Measurements from ENCODE around the gene RRN3. TPM values are rescaled to one million over a fixed set of nuclear protein-coding genes. Genes with fewer than 3 reads are reported as not detected.
"Not testable (repeated sequence)": the region's sequence is repeated elsewhere in the genome, so short reads cannot be mapped to it uniquely, and the experiment has no call there.

Gene RRN3
- total RNA-seq, 2 experiments from 2014 or later: 16.6 to 24.7 TPM

DNA sequence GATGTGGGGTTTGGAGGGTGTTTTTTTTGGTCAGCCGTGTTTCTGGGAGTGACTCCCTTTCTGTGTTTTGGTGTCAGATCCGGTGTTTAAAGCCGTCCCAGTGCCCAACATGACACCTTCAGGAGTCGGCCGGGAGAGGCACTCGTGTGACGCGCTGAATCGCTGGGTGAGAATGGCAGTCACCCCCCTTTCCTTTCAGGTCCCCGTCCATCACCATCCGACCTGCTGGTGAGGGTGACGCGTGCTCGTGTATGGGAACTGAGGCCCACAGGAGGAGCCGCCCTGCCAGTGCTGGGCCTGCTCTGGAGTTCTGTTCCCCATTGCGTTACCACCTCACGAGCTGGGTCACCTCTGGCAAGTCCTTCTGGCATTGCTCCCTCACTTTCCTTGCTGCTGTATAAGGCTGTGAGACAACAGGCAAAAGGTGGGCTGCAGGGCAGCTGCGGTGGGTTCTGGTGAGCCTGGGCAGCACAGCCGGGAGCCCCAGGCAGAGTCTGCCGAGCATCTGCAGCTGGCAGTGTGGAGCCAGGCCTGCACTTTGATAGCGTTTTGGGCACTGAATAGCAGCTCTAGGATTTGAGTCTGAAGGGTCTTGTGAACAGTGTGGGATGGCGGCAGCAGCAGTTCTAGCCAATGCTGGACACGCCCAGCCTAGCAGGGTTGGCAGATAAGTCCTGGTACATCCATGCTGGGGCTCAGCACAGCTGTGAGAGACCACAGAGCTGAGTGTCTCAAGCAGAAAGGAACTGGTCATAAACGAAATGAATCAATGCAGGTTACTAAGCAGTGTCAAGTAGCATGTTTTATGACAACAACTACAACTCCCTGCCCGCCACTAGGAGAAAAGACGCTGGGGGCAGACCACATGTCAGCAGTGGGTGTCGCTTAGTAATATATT, 65.0 kb downstream of the RRN3 start:
- DNase-seq (ENCODE audit: low spot score); H3K79me2 ChIP-seq (ENCODE audit: insufficient read depth, low read depth, low read length); intact Hi-C loops (cut with micrococcal nuclease; ENCODE audit: unreplicated experiment); H3K9me2 ChIP-seq (ENCODE audit: insufficient read depth, low read length); POLR2A ChIA-PET; H3K4me3 ChIP-seq (ENCODE audit: low read depth, low read length, poor library complexity, severe bottlenecking); H3K9me3 ChIP-seq (ENCODE audit: low read length); H3K4me1 ChIP-seq (ENCODE audit: insufficient read depth, low read length, poor library complexity, severe bottlenecking); H3K4me2 ChIP-seq (ENCODE audit: low read length); BruUV-seq (replicated peaks); H2AFZ ChIP-seq (ENCODE audit: low read length); H4K20me1 ChIP-seq (ENCODE audit: insufficient read depth, low read length); H3K27ac ChIP-seq (ENCODE audit: low read depth, low read length, poor library complexity, severe bottlenecking); CTCF ChIA-PET (ENCODE audit: unreplicated experiment): not testable (repeated sequence)
- peaks cover 53% of the 10 kb centered on the region for H3K36me3 ChIP-seq (ENCODE audit: insufficient read depth, low read length)

DNA sequence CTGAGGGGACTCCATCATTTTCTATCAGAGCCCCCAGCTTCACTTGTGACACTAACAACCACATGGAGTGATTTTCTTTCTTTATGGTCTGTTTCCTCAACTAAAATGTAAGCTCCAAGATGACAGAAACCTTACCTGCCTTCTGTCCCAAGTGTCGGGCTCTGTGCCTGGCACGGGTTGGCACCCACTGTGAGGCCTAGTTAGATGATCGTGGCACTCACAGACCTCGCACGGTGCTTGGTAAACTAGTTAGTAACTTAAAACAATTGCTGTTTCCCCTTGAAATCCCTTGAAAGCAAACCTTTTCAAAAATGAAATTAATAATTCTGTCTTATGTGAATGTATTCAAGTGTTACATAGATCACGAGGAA, 65.7 kb downstream of the RRN3 start:
- H2AFZ ChIP-seq (ENCODE audit: low read length); intact Hi-C loops (cut with micrococcal nuclease; ENCODE audit: unreplicated experiment); H3K9me3 ChIP-seq (ENCODE audit: low read length); CTCF ChIA-PET (ENCODE audit: unreplicated experiment); H3K27ac ChIP-seq (ENCODE audit: low read depth, low read length, poor library complexity, severe bottlenecking); DNase-seq (ENCODE audit: low spot score); H3K4me3 ChIP-seq (ENCODE audit: low read depth, low read length, poor library complexity, severe bottlenecking); H3K4me2 ChIP-seq (ENCODE audit: low read length); H3K4me1 ChIP-seq (ENCODE audit: insufficient read depth, low read length, poor library complexity, severe bottlenecking); H3K79me2 ChIP-seq (ENCODE audit: insufficient read depth, low read depth, low read length); H4K20me1 ChIP-seq (ENCODE audit: insufficient read depth, low read length); POLR2A ChIA-PET; H3K9me2 ChIP-seq (ENCODE audit: insufficient read depth, low read length): not testable (repeated sequence)
- peaks cover 53% of the 10 kb centered on the region for H3K36me3 ChIP-seq (ENCODE audit: insufficient read depth, low read length)
- BruUV-seq (replicated peaks): TSS peak; percentile 36

DNA sequence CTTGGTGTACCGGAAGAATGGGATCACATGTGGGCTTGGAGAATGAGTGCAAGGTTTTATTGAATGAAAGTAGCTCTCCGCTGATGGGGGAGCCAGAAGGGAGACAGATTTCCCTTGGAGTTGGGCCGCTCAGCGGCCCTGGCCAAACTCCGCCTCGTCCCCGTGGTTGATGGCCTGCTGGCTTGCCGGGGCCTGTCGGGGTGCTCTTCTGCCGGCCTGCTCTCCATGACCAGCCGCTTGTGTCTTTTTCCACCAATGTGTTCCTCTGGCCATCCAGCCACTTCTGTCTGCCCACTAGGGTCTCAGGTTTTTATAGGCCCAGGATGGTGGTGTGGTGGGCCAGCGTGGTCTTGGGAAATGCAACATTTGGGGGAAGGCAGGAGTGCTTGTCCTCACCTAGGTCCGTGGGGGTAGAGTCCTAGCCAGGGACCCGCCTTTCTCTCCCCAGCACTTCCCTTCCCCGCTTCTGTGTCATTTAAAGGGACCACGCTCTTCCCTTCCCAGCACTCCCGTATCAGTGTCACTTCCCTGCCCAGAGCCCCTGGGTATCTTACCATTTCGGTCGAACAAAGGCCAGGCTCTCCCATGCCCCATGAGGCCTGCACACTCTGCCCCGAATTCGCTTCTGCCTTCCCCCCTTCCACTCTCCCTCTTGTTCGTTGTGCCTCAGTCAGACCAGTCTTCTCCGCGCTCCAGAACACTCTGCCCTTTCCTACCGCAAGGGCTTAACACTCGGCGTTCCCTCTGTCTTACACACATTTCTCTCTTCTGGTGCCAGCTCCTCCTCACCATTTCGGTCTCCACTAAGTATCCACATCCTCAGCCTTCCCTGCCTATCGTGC, 66.3 kb downstream of the RRN3 start:
- H3K36me3 ChIP-seq (ENCODE audit: insufficient read depth, low read length): peaks cover 53% of the 10 kb centered on the region
- POLR2A ChIA-PET; intact Hi-C loops (cut with micrococcal nuclease; ENCODE audit: unreplicated experiment): not testable (repeated sequence)

DNA sequence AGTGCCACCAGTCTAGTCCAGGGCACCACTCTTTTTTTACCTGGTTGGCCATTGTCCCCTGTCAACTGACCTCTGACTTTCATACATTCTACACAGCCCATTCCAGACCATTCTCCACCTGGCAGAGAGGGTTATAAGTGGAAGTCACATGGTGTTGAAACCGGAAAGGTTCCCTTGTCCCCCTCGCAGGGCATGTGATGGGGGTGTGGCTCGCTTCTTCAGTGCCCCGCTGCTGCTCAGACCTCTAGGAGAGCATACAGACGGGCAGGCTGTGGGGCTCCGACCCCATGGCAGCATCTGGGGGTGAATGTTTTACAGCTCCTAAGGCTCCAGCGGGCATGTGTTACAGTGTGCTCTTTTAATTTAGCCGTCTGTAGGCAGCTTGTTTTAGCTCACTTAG, 67.0 kb downstream of the RRN3 start:
- POLR2A ChIA-PET; H3K79me2 ChIP-seq (ENCODE audit: insufficient read depth, low read depth, low read length); H3K4me3 ChIP-seq (ENCODE audit: low read depth, low read length, poor library complexity, severe bottlenecking); H3K9me2 ChIP-seq (ENCODE audit: insufficient read depth, low read length); BruUV-seq (replicated peaks); H4K20me1 ChIP-seq (ENCODE audit: insufficient read depth, low read length); intact Hi-C loops (cut with micrococcal nuclease; ENCODE audit: unreplicated experiment); DNase-seq (ENCODE audit: low spot score); H3K4me1 ChIP-seq (ENCODE audit: insufficient read depth, low read length, poor library complexity, severe bottlenecking); CTCF ChIA-PET (ENCODE audit: unreplicated experiment); H3K4me2 ChIP-seq (ENCODE audit: low read length); H3K9me3 ChIP-seq (ENCODE audit: low read length); H2AFZ ChIP-seq (ENCODE audit: low read length); H3K27ac ChIP-seq (ENCODE audit: low read depth, low read length, poor library complexity, severe bottlenecking): not testable (repeated sequence)
- peaks cover 50% of the 10 kb centered on the region for H3K36me3 ChIP-seq (ENCODE audit: insufficient read depth, low read length)

More for the DNA sequence above, 66.3 kb downstream of the RRN3 start:
- H3K27ac ChIP-seq (ENCODE audit: low read depth, low read length, poor library complexity, severe bottlenecking); H3K4me1 ChIP-seq (ENCODE audit: insufficient read depth, low read length, poor library complexity, severe bottlenecking); H2AFZ ChIP-seq (ENCODE audit: low read length); CTCF ChIA-PET (ENCODE audit: unreplicated experiment); BruUV-seq (replicated peaks); H3K9me2 ChIP-seq (ENCODE audit: insufficient read depth, low read length); H3K4me2 ChIP-seq (ENCODE audit: low read length); H4K20me1 ChIP-seq (ENCODE audit: insufficient read depth, low read length); H3K79me2 ChIP-seq (ENCODE audit: insufficient read depth, low read depth, low read length); DNase-seq (ENCODE audit: low spot score); H3K9me3 ChIP-seq (ENCODE audit: low read length); H3K4me3 ChIP-seq (ENCODE audit: low read depth, low read length, poor library complexity, severe bottlenecking): not testable (repeated sequence)

DNA sequence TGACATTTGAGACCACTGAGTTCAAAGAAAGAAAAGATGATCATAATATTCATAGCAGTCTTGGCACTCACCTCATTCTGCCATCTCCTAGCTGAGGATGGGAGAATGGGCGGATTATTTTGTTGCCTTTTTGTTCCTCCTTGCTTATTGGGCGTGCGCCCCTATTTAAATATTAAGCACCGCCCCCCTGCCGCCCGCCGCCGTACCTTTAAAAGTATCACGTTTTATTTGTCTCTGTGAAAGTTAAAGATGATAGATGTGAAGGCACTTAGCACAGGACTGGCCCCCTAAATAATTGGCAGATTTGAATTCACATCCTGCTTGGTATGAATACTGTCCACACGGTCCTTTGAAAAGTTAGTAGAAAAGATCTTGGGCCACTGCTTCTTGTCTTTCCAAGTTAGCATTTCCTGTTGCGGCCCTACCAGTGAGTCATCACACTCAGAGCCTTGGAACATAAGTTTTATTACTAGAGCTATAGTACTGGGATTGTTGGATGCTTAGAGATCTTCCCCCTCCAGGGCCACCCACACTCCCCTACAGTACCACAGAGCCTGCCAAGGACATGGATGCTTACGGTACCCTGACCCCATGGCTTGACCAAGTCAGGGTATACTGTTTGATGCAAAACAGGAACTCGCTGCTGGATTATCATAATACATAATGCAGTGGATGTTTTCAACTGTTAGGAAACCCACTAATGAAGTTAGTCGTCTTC, 68.7 kb downstream of the RRN3 start:
- CTCF ChIA-PET (ENCODE audit: unreplicated experiment); H2AFZ ChIP-seq (ENCODE audit: low read length); H3K9me3 ChIP-seq (ENCODE audit: low read length); H3K27ac ChIP-seq (ENCODE audit: low read depth, low read length, poor library complexity, severe bottlenecking); H3K9me2 ChIP-seq (ENCODE audit: insufficient read depth, low read length); H4K20me1 ChIP-seq (ENCODE audit: insufficient read depth, low read length); H3K4me2 ChIP-seq (ENCODE audit: low read length); intact Hi-C loops (cut with micrococcal nuclease; ENCODE audit: unreplicated experiment); POLR2A ChIA-PET; DNase-seq (ENCODE audit: low spot score); H3K4me1 ChIP-seq (ENCODE audit: insufficient read depth, low read length, poor library complexity, severe bottlenecking); H3K79me2 ChIP-seq (ENCODE audit: insufficient read depth, low read depth, low read length); H3K4me3 ChIP-seq (ENCODE audit: low read depth, low read length, poor library complexity, severe bottlenecking): not testable (repeated sequence)
- H3K36me3 ChIP-seq (ENCODE audit: insufficient read depth, low read length): peaks cover 44% of the 10 kb centered on the region
- BruUV-seq (replicated peaks): TSS peak; percentile 25

DNA sequence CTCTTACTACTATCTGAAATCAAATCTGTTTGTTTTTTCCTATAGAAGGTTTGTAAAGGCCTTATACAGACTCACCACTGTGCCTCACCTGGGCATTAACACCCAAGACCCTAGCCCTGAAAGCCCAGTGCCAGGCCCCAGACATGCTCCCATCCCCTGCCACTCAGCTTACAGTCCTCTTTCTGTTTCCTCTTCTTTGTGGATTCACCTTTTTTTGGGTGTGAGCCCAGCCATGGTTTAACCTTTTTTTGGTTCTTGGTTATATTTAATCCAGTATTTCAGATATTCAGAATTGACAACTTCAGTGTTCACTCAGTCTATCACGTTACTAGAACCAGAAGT, 69.2 kb downstream of the RRN3 start:
- POLR2A ChIA-PET; DNase-seq (ENCODE audit: low spot score); H3K4me1 ChIP-seq (ENCODE audit: insufficient read depth, low read length, poor library complexity, severe bottlenecking); H3K9me3 ChIP-seq (ENCODE audit: low read length); H3K4me2 ChIP-seq (ENCODE audit: low read length); H2AFZ ChIP-seq (ENCODE audit: low read length); H3K79me2 ChIP-seq (ENCODE audit: insufficient read depth, low read depth, low read length); H3K9me2 ChIP-seq (ENCODE audit: insufficient read depth, low read length); BruUV-seq (replicated peaks); H3K27ac ChIP-seq (ENCODE audit: low read depth, low read length, poor library complexity, severe bottlenecking); H4K20me1 ChIP-seq (ENCODE audit: insufficient read depth, low read length); CTCF ChIA-PET (ENCODE audit: unreplicated experiment); H3K4me3 ChIP-seq (ENCODE audit: low read depth, low read length, poor library complexity, severe bottlenecking); intact Hi-C loops (cut with micrococcal nuclease; ENCODE audit: unreplicated experiment): not testable (repeated sequence)
- H3K36me3 ChIP-seq (ENCODE audit: insufficient read depth, low read length): peaks cover 44% of the 10 kb centered on the region
